Activated T-cell treated with anti-CD3 and anti-CD28 coated beads, Interleukin-2, amount 50 U/mL, for 4 hours (primary cell): Measurements from ENCODE around the gene ING2. TPM values are rescaled to one million over a fixed set of nuclear protein-coding genes. Genes with fewer than 3 reads are reported as not detected.
"Not testable (repeated sequence)": the region's sequence is repeated elsewhere in the genome, so short reads cannot be mapped to it uniquely, and the experiment has no call there.

Source experiments
- ATAC-seq, 2 donors: fragments of 200-7000 bp; cut with Tn5 transposase; one replicate each; pipeline ENCODE4 v1.10.0; 2021
- DNase-seq: peaks from one replicate; pipeline ENCODE4 v3.0.0-alpha.2; 2020
- H3K27me3 Mint-ChIP-seq: one replicate; pipeline ENCODE4 v1.8.0; 2021; ENCODE audit warnings: low read depth, mixed read lengths
- H3K36me3 Mint-ChIP-seq: one replicate; pipeline ENCODE4 v1.8.0; 2022; ENCODE audit warnings: mixed read lengths; ENCODE audit not compliant: insufficient read depth
- H3K4me1 Mint-ChIP-seq: one replicate; pipeline ENCODE4 v1.8.0; 2021; ENCODE audit warnings: low read depth, mixed read lengths
- H3K4me3 Mint-ChIP-seq: one replicate; pipeline ENCODE4 v1.8.0; 2021; ENCODE audit warnings: mild to moderate bottlenecking, moderate library complexity, mixed read lengths
- H3K9me3 Mint-ChIP-seq: one replicate; pipeline ENCODE4 v1.8.0; 2021; ENCODE audit warnings: mixed read lengths
- total RNA-seq, 3 donors: library from RNA; stranded (reverse); gene quantifications; one replicate each; pipeline ENCODE4 v1.2.1, GENCODE V29; 2021

The ING2 gene
- total RNA-seq, 3 donors from 2014 or later = 9.9 to 11.1 (median 10.3) TPM

GRCh38 chr4:183482515-183483095 is 22.3 kb upstream of the ING2 start:
- H3K27me3 Mint-ChIP-seq, ATAC-seq, H3K9me3 Mint-ChIP-seq, H3K36me3 Mint-ChIP-seq, H3K4me3 Mint-ChIP-seq, DNase-seq, H3K4me1 Mint-ChIP-seq: not testable (repeated sequence)

- no peak for ATAC-seq
- Mint-ChIP-seq H3K4me1 (no peaks in the 10 kb centered on the region), H3K9me3 (no peaks in the 10 kb centered on the region), H3K36me3 (no peaks in the 10 kb centered on the region), H3K4me3 (no peak overlapping the region), H3K27me3 (no peaks in the 10 kb centered on the region)
- DNase-seq = no peak
Observed at GRCh38 chr4:183483997-183484396, 20.9 kb upstream of the ING2 start.

DNA sequence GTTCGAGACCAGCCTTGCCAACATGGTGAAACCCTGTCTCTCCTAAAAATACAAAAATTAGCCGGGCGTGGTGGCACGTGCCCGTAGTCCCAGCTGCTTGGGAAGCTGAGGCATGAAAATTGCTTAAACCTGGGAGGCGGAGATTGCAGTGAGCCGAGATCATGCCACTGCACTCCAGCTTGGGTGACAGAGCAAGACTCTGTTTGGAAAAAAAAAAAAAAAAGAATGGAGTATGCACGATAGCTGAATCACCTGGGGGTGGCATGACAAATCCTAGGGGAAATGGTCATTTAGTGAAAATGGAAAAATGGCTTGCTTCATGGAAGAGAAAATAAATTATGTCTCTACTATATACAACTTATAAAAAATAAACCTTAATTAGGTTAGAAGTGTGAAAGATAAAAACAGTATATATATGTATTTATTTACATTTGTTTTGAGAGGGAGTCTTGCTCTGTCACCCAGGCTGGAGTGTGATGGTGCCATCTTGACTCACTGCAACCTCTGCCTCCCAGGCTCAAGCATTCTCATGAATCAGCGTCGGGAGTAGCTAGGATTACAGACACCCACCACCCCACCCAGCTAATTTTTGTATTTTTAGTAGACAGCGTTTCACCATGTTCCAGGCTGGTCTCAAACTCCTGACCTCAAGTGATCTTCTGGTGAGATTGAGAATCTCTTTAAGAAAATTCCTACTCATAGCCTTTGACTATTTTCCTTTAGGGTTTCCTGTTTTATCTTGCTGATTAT is 19.3 kb upstream of the ING2 start:
- Mint-ChIP-seq H3K9me3 (peaks cover 4% of the 10 kb centered on the region), H3K27me3 (no peaks in the 10 kb centered on the region), H3K4me3 (no peak overlapping the region), H3K4me1 (no peaks in the 10 kb centered on the region), H3K36me3 (peaks cover 3% of the 10 kb centered on the region)
- DNase-seq (no peak), ATAC-seq (no peak)

- Mint-ChIP-seq H3K9me3 (peaks cover 8% of the 10 kb centered on the region), H3K27me3 (no peaks in the 10 kb centered on the region), H3K36me3 (peaks cover 11% of the 10 kb centered on the region), H3K4me3 (no peak overlapping the region), H3K4me1 (no peaks in the 10 kb centered on the region)
- no peak for ATAC-seq
- no peak for DNase-seq
Observed at GRCh38 chr4:183492791-183493222, 12.1 kb upstream of the ING2 start.

DNA sequence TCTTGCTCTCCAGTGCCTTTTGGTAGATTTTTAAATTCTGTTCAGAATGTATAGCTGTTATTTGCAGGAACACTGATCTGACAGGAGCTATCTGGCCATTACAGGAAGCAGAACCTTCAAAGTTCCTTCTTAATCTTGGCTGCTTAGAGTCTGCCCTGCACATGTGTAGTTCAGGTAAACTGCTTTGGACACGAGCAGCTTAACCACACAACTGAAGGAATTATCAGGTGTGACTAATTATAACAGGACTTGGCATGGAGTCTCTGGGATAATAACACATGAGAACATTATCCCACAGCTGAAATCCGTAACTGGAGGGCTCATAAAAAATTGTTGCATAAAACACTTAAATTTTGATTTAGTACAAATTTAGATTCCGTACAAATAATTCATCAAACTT is 11.6 kb upstream of the ING2 start:
- Mint-ChIP-seq H3K4me3 (no peak overlapping the region), H3K36me3 (peaks cover 11% of the 10 kb centered on the region), H3K27me3 (no peaks in the 10 kb centered on the region), H3K4me1 (no peaks in the 10 kb centered on the region), H3K9me3 (peaks cover 8% of the 10 kb centered on the region)
- DNase-seq = no peak
- ATAC-seq = no peak

- Mint-ChIP-seq H3K36me3 (peaks cover 11% of the 10 kb centered on the region), H3K27me3 (no peaks in the 10 kb centered on the region), H3K9me3 (peaks cover 8% of the 10 kb centered on the region), H3K4me1 (peaks cover 2% of the 10 kb centered on the region), H3K4me3 (no peak overlapping the region)
- no peak for ATAC-seq
- DNase-seq = no peak
Observed at GRCh38 chr4:183495184-183495583, 9.7 kb upstream of the ING2 start.

GRCh38 chr4:183499389-183499788 is 5.5 kb upstream of the ING2 start:
- DNase-seq (no peak), ATAC-seq (no peak)
- Mint-ChIP-seq H3K27me3 (no peaks in the 10 kb centered on the region), H3K4me1 (peaks cover 18% of the 10 kb centered on the region), H3K4me3 (no peak overlapping the region), H3K9me3 (no peaks in the 10 kb centered on the region), H3K36me3 (no peaks in the 10 kb centered on the region)

DNA sequence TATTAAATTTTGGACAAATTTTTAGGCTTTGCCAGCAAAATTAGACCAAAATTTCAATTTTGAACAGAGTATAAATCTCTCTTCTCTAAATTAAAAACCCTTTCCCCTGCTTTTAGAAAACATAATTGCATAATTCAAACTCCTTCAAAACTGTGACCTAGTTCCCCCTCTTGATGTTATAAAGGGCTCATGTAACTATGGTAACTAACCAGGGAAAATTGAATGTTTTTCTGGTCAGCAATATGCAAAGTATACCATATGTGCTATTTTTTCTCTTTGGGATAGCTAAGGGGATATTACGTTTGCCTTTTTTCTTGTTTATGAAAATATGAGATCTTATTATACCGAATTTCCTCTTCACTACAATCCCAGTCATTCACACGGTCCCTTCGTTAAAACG is 5.1 kb upstream of the ING2 start:
- peaks cover 18% of the 10 kb centered on the region for H3K4me1 Mint-ChIP-seq
- ATAC-seq (no peak), DNase-seq (no peak)
- H3K27me3 Mint-ChIP-seq = no peaks in the 10 kb centered on the region
- H3K36me3 Mint-ChIP-seq = no peaks in the 10 kb centered on the region
- no peaks in the 10 kb centered on the region for H3K9me3 Mint-ChIP-seq
- H3K4me3 Mint-ChIP-seq = no peak overlapping the region

GRCh38 chr4:183503497-183504063 is 1.3 kb upstream of the ING2 start:
- Mint-ChIP-seq H3K27me3 (no peaks in the 10 kb centered on the region), H3K4me3 (peak overlapping the region; percentile 94), H3K36me3 (no peaks in the 10 kb centered on the region), H3K9me3 (no peaks in the 10 kb centered on the region), H3K4me1 (peaks cover 24% of the 10 kb centered on the region)
- ATAC-seq (peak; percentile 1), DNase-seq (no peak)

- ATAC-seq (peak; percentile 76 to 81), DNase-seq (peak; percentile 99)
- Mint-ChIP-seq H3K4me3 (peak overlapping the region; percentile 95), H3K9me3 (no peaks in the 10 kb centered on the region), H3K27me3 (no peaks in the 10 kb centered on the region), H3K4me1 (peaks cover 23% of the 10 kb centered on the region), H3K36me3 (no peaks in the 10 kb centered on the region)
Observed at GRCh38 chr4:183504064-183504929, 561 bp upstream of the ING2 start.

- Mint-ChIP-seq H3K4me1 (peaks cover 21% of the 10 kb centered on the region), H3K4me3 (peak overlapping the region; percentile 95), H3K36me3 (peaks cover 7% of the 10 kb centered on the region), H3K9me3 (no peaks in the 10 kb centered on the region), H3K27me3 (no peaks in the 10 kb centered on the region)
- ATAC-seq (peak; percentile 21 to 27), DNase-seq (peak; percentile 84)
Observed at GRCh38 chr4:183505611-183506388, 942 bp downstream of the ING2 start.

- no peaks in the 10 kb centered on the region for H3K9me3 Mint-ChIP-seq
- ATAC-seq (no peak), DNase-seq (no peak)
- H3K4me3 Mint-ChIP-seq = peak overlapping the region; percentile 95
- H3K36me3 Mint-ChIP-seq = peaks cover 10% of the 10 kb centered on the region
- peaks cover 21% of the 10 kb centered on the region for H3K4me1 Mint-ChIP-seq
- no peaks in the 10 kb centered on the region for H3K27me3 Mint-ChIP-seq
Observed at GRCh38 chr4:183506389-183506735, 1.5 kb downstream of the ING2 start.

- H3K9me3 Mint-ChIP-seq = no peaks in the 10 kb centered on the region
- no peak overlapping the region for H3K4me3 Mint-ChIP-seq
- H3K4me1 Mint-ChIP-seq = peaks cover 12% of the 10 kb centered on the region
- no peak for ATAC-seq
- peaks cover 15% of the 10 kb centered on the region for H3K36me3 Mint-ChIP-seq
- no peaks in the 10 kb centered on the region for H3K27me3 Mint-ChIP-seq
- no peak for DNase-seq
Observed at GRCh38 chr4:183507925-183508696, 3.3 kb downstream of the ING2 start.
